GM21447 (cell line): ENCODE measurements around the gene BLM.
"Not testable (repeated sequence)": the region's sequence is repeated elsewhere in the genome, so short reads cannot be mapped to it uniquely, and the experiment has no call there.

Source experiments
- ATAC-seq: cut with Tn5 transposase; IDR thresholded peaks from one replicate; pipeline ENCODE4 v1.9.1; 2021; ENCODE audit not compliant: unreplicated experiment

The BLM gene

GRCh38 chr15:90818251-90819210, 101.4 kb downstream of the BLM start:
- no peak for ATAC-seq

GRCh38 chr15:90819390-90819789, 102.2 kb downstream of the BLM start:
- no peak for ATAC-seq

DNA sequence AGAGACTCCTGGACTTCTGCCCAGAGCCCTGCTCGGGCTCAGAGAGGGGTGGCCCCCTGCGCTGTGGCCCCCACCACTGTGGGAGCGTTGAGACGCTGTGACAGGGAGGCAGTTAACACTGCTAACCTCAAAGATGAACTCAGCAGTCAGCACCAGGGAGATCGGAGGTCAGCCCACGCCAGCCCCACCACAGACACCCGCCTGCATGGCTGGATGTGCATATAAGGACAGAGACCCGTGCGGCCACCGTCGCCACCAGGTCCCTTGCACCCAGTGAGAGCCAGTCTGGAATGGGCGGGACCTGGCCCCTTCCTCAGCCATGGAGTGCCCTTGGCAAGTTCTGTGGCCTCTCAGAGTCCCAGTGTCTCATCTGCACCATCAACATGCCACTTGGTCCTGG, 102.7 kb downstream of the BLM start:
- no peak for ATAC-seq

GRCh38 chr15:90820481-90820880, 103.3 kb downstream of the BLM start:
- ATAC-seq = no peak

DNA sequence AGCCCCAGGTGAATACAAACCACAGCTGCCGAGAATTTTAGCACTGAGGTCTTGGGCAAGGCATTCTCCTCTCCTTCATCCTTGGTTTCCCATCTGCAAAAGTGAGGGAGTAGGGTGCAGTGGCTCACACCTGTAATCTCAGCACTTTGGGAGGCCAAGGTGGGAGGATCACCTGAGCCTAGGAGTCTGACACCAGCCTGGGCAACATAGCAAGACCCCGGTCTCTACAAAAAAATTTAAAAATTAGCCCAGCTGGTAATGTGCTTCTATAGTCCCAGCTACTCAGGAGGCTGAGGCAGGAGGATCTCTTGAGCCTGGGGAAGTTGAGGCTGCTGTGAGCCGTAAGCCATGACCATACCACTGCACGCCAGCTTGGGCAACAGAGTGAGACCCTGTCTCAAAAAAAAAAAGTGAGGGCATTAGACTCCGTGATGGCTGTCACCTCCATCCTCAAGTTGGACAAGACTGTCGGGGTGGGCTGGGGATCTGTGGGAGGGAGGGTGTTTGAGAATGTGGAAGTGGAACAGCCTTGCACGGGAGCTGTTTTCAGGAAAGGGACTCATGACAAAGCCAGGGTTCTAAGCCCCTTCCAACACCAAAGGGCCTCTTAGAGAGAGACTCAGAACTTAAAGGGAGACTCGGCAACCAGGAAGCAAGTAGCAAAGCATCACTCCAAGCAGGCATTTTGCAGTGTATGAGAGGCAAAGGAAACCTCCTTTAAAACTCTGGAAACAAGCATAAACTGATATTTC, 105.2 kb downstream of the BLM start:
- no peak for ATAC-seq

DNA sequence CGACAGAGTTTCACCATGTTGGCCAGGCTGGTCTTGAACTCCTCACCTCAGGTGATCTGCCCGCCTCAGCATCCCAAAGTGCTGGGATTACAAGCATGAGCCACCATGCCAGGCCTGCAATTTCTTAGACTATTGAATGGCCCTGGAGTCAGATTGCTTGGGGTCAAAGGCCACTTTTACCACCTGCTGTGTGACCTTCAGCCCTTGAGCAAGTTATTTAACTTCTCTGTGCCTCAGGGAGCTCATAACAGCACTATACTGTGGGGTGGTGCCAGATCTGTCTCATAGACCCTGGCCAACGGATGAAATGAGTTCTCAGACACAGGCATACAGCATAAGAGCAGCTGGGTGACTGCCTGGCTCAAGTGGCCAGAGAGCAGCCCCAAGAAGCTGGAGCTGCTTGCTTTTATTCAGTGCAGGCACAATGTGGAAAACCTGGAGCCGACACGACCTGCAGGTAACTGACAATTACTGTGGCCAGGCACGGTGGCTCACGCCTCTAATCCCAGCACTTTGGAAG, 106.4 kb downstream of the BLM start:
- ATAC-seq = no peak

- not testable (repeated sequence) for ATAC-seq
Observed at GRCh38 chr15:90825115-90825899, 108.2 kb downstream of the BLM start.

- not testable (repeated sequence) for ATAC-seq
Observed at GRCh38 chr15:90826206-90826885, 109.2 kb downstream of the BLM start.

- no peak for ATAC-seq
Observed at GRCh38 chr15:90826886-90827435, 109.8 kb downstream of the BLM start.

- ATAC-seq = no peak
Observed at GRCh38 chr15:90828111-90828510, 111.0 kb downstream of the BLM start.

- ATAC-seq = no peak
Observed at GRCh38 chr15:90829126-90829525, 112.0 kb downstream of the BLM start.

GRCh38 chr15:90829942-90830440, 112.8 kb downstream of the BLM start:
- ATAC-seq = no peak

DNA sequence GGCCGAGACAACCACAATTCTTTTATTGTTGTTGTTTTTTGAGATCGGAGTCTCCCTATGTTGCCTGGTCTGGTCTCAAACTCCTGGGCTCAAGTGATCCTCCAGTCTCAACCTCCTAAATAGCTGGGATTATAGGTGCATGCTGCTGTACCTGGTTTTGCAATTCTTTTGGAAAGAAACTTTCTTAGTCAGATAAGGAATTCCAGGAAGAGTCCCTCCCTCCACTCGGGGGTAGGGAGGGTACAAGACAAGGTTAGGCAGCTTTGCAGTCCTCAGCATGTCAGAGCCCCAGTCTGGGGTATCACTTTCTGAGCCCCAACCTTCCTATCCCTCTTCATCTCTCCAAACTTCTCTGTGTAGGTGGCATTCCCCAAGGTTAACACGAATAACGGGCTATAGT, 117.5 kb downstream of the BLM start:
- ATAC-seq = no peak

DNA sequence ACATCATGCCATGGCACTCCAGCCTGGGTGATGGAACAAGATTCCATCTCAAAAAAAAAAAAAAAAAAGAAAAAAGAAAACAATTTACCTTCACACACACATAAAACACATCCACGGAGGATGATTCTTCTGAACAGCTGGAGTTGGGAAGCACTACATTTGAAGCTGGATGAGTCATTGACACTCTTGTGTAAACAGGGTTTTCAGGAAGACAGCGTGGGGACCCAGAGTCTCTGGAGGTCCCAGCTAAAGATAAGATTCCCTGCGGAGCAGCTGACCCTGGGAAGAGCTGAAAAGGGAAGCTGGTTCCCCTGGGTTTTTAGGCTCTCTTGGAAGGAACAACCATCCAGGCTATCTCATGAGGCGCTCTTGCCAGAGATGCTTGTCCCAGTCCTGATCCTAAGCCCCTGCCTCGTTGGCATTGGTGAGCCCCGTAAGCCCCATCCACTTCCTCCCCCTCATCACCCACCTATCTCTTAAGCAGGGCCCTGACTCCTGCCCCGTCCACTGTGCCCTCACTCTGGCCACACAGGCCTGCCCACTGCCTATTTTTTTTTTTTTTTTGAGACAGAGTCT, 119.2 kb downstream of the BLM start:
- no peak for ATAC-seq

GRCh38 chr15:90837094-90837493, 119.9 kb downstream of the BLM start:
- no peak for ATAC-seq

- peak; percentile 37 for ATAC-seq
Observed at GRCh38 chr15:90838139-90838538, 121.0 kb downstream of the BLM start.

- no peak for ATAC-seq
Observed at GRCh38 chr15:90838544-90838943, 121.4 kb downstream of the BLM start.

DNA sequence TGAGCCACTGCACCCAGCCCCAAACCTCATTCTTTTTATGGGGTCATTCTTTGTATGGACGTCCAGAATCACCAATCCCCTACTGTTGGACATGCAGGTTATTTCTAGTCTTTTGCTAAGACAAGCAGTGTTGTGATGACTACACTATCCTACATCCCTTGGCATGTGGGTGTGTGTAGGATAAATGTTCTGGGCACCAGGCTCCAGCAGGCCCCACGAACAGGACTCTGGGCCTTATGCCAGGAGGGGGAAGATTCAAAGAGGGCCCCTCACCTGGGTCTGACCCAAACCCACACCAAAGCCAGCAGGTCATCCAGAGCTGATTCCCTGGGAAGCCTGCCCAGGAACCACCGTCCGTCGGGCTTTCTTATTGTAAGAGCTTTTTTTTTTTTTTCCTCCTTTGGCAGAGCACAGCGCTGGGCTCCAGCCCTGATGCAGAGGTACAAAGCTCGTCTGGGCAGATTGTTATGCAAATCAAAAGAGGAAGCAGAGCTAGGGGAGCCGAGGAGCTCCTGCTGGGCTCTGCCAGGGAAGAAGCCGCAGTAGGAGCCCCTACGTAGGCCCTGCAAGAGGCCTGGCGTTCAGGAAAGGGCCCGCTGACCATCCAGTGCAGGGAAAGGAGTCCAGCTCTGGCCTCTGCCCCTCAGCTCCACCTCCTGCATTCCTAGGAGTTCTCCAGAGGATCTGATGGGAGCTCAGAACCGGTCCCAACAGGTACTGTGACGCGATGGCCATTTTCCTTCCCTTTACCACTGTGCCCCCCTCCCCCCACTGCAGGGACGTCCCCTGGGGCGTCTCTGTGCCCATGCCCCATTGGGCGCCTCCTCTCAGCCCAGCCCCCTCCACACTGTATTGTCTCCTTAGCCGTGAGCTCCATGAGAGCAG, 122.3 kb downstream of the BLM start:
- peak; percentile 80 for ATAC-seq
